ENCODE data around the gene ETF1.

Gene ETF1

GRCh38 chr5:138464388-138465260 lies 78.4 kb downstream of the ETF1 start:
- DNase-seq (ENCODE audit: low read depth in 4 of 4, low spot score in 1 of 4): peak; percentile 93 to 94 (median 94)

DNA sequence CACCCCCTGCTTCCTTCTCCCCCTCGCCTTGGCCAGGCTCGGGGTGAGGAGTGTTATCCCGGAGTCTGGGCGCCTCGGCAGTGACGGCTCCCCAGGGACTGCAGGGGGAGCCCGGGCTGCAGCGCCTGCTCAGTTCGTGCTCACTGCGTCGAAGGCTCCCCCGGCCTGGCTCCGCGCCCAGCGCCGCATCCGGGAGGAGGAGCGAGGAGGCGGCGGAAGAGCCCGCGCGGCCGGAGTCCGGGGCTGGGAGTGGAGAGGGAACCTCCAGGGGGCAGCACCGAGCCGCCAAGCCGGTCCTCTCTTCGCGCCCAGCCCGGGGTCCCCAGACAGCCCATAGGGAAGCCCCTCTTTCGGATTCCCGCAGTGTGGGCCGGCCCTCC lies 79.0 kb downstream of the ETF1 start:
- peak; percentile 74 to 92 (median 89) for DNase-seq (ENCODE audit: low read depth in 4 of 4, low spot score in 1 of 4)

DNA sequence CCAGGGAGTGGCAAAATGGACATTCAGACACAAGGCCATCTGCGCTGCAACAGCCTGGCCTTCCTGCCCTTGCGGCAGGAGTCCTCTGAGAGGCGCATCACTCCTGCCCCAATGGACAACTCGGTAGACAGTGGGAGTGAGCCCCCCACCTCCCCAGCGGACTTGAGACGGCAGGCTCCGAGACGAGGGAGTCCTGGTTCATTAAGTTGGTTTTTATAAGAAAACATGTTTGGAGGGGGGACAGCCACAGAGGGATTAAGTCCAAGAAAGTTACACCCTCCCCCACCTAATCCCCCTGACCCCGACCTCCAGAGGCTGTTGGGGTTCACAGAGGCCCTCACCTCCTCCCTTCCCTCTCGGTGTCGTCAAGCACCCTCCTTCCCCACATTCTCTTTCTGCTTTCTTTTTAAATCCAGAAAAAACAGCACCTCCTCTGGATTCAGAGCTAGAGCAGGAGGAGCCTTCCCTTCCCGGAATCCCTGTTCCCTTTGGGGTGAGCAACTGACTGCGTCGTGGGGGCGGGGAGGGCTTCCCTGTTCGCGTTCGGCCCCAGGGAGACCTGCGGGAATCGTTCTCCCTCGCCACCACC lies 79.5 kb downstream of the ETF1 start:
- DNase-seq (ENCODE audit: low read depth in 4 of 4, low spot score in 1 of 4): no peak

DNA sequence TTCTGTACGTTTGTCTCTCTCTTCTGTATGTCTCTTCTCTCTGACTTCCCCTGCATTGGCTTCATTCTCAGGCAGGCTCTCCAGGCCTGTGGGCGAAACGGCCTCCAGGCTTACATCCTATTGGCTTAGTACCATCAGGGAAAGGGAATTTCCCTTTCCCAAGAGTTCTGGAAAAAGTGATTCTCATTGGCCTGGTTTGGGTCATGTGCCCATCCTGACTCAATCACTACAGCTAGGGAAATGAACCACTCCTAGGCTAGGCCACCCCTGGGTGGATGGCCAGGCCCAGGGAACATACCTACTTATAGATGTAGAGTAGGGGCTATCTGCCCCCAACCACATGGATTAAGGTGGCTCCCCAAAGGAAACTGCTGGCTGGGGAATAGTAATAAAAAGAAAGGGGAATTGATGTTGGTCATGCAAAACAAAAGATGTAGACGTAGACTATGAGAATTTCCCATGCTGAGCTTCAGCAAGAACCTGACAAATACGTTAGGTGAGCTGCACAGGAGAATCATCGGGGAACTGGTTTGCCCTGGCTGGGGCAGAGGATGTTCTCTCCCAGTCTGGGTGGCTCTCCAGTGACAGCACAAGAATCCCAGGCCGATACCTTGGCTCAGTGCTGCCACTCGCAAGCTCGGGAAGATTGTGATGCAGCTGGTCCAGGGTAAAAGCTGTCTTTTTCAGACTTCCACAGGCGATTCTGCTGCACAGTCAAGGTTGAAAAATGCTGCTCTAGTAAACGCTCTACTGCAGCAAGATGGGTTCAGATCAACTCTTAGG lies 81.5 kb downstream of the ETF1 start:
- no peak for DNase-seq (ENCODE audit: low read depth in 4 of 4, low spot score in 1 of 4)

DNA sequence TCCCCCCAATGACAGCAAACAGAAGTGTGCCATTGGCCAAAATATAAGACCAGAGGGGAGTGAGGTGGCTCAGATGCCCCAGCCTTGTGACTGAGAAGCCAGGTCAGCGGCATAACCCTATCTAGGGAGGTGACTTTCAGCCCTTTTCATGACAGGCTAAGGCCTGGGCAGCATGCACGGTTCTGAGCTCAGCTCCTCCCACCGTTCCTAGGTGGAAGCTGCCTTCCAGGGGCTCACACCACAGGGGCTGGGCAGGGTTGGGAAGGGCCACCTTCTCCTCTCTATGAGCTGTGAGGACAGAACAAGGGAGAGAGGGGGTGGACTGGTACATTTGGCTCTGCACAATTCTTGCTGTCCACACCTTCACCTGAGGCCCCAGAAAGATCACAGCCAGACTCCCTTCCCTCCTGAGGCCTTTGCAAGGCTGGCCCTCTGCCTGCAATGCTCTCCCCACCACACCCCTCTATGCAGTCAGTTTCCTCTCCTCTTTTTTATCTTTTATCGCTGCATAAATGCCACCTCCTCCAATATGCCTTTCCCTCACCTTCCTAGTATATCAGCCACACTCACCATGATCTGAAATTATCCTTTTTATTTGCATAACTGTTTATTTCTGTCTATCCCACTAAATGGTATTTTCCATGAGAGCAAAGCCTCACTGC lies 82.9 kb downstream of the ETF1 start:
- no peak for DNase-seq (ENCODE audit: low read depth in 4 of 4, low spot score in 1 of 4)

GRCh38 chr5:138459311-138459933 lies 83.6 kb downstream of the ETF1 start:
- DNase-seq (ENCODE audit: low read depth in 4 of 4, low spot score in 1 of 4): peak; percentile 51 to 88 (median 68)

GRCh38 chr5:138458856-138459255 lies 84.2 kb downstream of the ETF1 start:
- DNase-seq (ENCODE audit: low read depth in 4 of 4, low spot score in 1 of 4): no peak

DNA sequence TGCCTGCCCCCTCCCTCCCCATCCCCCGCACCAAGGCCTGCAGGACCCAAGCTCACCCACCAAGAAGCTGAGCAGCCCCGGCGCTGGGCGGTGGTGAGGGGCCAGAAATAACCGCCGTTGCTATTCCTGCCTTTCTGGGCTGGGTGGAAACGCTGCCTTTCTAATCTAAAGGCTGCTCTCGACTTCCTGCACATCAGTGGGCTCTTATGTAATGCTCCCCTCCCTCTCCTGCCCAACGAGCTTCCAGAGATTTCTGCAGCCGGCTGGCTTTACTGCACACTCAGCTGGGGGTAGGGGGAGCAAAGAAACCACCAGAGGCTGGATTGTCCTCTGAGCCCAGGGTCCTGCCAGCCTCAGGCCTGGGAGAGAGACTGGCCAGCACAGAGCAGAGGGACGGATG lies 84.7 kb downstream of the ETF1 start:
- no peak for DNase-seq (ENCODE audit: low read depth in 4 of 4, low spot score in 1 of 4)

GRCh38 chr5:138457531-138458275 lies 85.3 kb downstream of the ETF1 start:
- DNase-seq (ENCODE audit: low read depth in 4 of 4, low spot score in 1 of 4): no peak

Data from stimulated activated CD4-positive, alpha-beta T cell treated with anti-CD3 and anti-CD28 coated beads, Interleukin-1b, Interleukin-23, amount 100 ng/mL, for 24 hours (primary cell).